AG09309 (cell line): ENCODE measurements around the gene FAM221B.
A peak's percentile ranks its signal among the peaks of the same experiment; 100 is the strongest.

Experiments used
- DNase-seq: peaks from one replicate; pipeline ENCODE4 v3.0.0-alpha.2; 2010; ENCODE audit warnings: low read depth
- H3K4me3 ChIP-seq: 2 replicates; pipeline ENCODE4 v1.5.1; 2011; ENCODE audit warnings: mild to moderate bottlenecking, low read depth, low read length, moderate library complexity; ENCODE audit not compliant: control insufficient read depth
- TF ChIP-seq, protein P1 (sequence below): IDR thresholded peaks from 2 replicates; pipeline ENCODE4 v1.5.1; 2011; ENCODE audit warnings: mild to moderate bottlenecking, low read depth, low read length, inconsistent platforms; ENCODE audit not compliant: insufficient read depth, control insufficient read depth; ENCODE audit errors: missing control alignments

Gene FAM221B

DNA sequence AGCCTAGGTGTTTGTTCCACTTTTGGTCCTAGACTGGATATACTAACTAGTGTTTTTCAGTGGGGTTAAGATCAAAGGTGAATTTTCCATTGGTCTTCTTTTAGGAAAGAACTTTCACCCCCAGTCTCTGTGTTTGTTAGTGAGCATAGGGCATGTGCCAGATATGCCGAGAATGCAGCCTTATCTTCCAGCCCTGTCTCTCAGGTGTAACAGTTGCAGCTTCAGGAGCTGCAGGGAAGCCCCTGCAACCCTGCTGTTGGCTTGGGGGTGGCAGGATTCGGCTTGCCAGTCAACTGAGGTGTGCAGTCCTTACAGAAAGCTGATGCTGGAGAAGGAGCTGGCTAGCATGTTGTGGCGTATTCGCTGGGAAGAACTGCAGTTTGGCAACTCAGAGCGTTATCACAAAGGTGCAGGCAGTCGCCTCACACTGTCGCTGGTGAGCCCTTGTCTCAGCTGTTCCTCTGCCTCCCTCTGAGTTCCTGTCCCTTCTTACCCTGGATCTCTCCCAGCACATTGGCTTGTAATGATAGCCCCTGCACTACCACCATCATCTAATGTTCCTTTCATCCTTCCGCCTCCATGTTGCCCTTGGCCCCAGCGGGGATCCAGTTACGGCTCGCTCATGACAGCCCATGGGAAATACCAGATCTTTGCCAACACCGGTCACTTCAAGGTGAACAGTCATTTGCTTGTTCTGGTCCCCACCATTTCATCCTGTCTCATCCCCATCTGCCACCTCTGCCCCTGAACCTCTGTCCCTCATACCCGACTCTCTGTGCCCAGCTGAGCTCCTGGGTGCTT is 27.0 kb downstream of the FAM221B start:
- no peak overlapping the region for H3K4me3 ChIP-seq
- TF ChIP-seq, protein P1, sequence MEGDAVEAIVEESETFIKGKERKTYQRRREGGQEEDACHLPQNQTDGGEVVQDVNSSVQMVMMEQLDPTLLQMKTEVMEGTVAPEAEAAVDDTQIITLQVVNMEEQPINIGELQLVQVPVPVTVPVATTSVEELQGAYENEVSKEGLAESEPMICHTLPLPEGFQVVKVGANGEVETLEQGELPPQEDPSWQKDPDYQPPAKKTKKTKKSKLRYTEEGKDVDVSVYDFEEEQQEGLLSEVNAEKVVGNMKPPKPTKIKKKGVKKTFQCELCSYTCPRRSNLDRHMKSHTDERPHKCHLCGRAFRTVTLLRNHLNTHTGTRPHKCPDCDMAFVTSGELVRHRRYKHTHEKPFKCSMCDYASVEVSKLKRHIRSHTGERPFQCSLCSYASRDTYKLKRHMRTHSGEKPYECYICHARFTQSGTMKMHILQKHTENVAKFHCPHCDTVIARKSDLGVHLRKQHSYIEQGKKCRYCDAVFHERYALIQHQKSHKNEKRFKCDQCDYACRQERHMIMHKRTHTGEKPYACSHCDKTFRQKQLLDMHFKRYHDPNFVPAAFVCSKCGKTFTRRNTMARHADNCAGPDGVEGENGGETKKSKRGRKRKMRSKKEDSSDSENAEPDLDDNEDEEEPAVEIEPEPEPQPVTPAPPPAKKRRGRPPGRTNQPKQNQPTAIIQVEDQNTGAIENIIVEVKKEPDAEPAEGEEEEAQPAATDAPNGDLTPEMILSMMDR: no peak
- no peak for DNase-seq

DNA sequence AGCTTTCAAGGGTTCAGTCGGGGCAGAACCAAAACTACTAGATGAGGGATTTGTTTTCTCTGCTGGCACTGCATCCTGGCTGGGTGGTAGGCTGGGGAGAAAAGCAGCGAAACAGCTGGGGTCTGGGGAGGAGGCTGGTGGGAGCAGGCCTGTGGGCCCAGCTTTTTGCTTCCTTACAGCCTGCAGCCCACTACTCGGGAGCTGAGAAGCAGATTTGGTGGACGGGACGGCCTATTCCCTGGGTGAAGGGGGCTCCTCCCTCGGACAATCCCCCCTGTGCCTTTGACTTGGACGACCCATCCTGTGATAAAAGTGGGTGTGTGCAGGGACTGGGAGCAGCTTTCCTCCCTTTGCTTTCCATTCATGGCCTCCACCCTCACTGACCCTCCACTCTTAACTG is 28.0 kb downstream of the FAM221B start:
- TF ChIP-seq, protein P1: no peak
- H3K4me3 ChIP-seq: no peak overlapping the region
- DNase-seq: no peak

DNA sequence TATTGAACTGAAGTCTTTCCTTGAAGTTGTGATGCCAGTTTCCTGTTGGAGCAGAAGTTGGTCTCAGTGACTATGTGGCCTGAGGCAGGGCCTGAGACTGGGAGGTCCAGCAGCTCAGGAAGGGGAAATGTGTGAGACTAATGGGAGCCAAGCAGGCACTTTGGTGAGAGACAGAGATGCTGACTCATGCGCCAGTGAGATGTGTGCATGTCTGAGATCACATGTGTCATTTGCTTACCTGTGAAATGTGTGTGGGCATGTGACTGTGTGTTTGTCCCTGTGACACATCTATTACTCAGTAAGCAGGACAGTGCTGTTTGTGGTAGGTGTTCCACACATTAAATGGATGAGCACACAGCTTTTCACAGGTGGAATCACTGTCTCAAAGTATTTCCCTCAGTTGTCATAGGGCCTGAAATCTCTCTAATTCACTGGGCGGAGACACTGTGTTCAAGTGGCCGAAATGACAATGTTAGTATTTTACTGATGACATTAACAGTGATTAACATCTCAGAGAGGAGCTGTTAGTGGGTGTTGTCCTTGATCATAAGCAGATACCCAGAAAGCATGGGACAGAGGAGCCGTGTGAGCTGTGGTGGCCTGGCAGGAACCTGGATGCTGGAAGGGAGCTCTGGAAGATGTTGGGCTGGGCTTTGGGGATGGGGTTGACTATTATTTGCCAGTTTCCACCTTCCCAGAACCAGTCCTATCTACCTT is 29.7 kb downstream of the FAM221B start:
- TF ChIP-seq, protein P1: no peak
- peak; percentile 17 for DNase-seq
- no peak overlapping the region for H3K4me3 ChIP-seq

DNA sequence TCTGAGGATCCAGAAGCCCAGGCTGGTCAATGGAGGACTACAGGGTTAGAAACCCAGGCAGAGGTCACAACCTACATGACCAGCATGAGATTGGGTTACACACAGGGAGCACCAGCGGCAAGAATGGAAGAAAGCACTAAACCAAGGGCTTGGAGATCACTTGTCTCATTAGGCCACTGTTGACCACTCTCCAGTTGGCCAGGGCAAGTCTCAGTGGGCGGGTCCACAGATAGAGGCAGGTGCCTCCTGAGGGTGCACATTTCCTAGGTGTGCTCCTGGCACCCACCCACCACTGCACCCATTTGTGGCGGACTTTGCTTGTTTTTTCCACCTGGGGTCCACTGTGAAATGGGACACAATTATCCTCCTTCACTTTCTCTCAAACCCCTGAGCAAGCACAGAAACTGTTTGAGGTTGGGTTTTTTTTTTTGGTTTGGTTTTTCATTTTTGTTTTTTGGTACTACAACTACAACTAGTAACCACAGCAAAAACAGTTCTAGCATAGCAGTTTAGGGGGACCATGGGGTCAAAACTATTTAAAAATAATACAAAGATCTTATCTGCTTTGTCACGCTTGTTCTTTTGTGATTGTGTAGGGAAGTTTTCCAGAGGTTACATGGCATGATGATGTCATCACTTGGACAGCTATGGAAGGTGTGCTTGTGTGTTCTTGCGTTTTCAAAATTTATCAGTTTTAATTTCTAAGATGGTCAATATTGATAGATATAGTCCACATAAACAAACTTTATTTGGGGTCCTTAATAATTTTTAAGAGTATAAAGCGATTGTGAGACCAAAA is 31.0 kb downstream of the FAM221B start:
- TF ChIP-seq, protein P1: no peak
- no peak for DNase-seq
- H3K4me3 ChIP-seq: no peak overlapping the region

DNA sequence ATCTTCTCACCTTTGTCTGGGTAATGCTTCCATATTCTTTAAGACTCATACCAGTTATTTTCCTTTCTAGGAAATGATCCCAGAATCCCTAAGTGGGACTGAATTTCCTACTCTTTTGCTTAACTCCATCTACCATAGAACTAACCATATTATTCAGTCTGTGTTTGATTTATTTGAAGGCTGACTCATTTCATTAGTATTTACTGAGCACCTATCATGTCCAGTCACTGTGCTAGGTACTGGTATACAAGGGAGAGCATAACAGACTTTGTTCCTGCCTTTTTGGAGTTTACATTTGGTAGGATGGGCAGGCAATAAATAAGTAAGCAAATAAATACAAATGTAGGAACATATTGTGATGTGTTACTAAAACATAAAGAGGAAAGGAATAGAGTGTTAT is 32.8 kb downstream of the FAM221B start:
- no peak overlapping the region for H3K4me3 ChIP-seq
- TF ChIP-seq, protein P1: no peak
- no peak for DNase-seq

DNA sequence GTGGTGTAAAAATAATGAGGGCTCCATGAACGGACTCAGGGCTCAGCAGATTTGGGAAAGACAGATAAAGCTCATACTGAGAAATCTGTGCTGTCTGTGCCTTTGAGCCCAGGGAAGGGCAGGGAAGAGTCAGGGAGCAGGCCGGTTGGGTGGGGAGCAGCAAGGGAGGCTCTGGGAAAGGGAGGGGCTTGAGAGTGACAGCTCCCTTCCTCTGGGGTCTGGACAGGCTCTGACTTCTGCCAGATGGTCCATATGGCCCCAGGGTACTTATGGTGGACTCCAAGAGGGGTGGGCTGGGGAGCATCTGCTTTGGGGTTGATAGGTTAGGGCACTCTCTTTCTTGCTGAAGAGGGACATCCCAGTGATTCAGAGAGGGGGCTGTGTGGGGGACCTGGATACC is 35.1 kb downstream of the FAM221B start:
- no peak for DNase-seq
- TF ChIP-seq, protein P1: no peak
- peak overlapping the region; percentile 6; the same call in 1 of the 2 replicates for H3K4me3 ChIP-seq
